ENCODE measurements around the gene STK16. TPM values are rescaled to one million over a fixed set of nuclear protein-coding genes. Genes with fewer than 3 reads are reported as not detected.
"Not testable (repeated sequence)": the region's sequence is repeated elsewhere in the genome, so short reads cannot be mapped to it uniquely, and the experiment has no call there.

Gene STK16
- total RNA-seq, 1 donor from 2014 or later = 30.0 TPM

- no peak for ATAC-seq
Measured at GRCh38 chr2:219246559-219246958, 1.3 kb downstream of the STK16 start.

GRCh38 chr2:219247678-219248642 is 2.7 kb downstream of the STK16 start:
- no peak for ATAC-seq

GRCh38 chr2:219248845-219249202 is 3.5 kb downstream of the STK16 start:
- ATAC-seq = no peak

GRCh38 chr2:219249203-219249980 is 4.1 kb downstream of the STK16 start:
- ATAC-seq = peak; percentile 79

GRCh38 chr2:219250049-219250781 is 4.9 kb downstream of the STK16 start:
- ATAC-seq = no peak

- ATAC-seq = no peak
Measured at GRCh38 chr2:219251656-219252055, 6.4 kb downstream of the STK16 start.

- peak; percentile 27 for ATAC-seq
Measured at GRCh38 chr2:219252084-219252483, 6.8 kb downstream of the STK16 start.

GRCh38 chr2:219252570-219252899 is 7.3 kb downstream of the STK16 start:
- ATAC-seq = no peak

- peak; percentile 6 for ATAC-seq
Measured at GRCh38 chr2:219252900-219253752, 7.8 kb downstream of the STK16 start, which contains the start of gene TUBA4B. Gene TUBA4B, plus strand, starts transcription at chr2:219253243. Its CDS starts 165 bp downstream, at chr2:219253408.

- ATAC-seq = peak; percentile 66
Measured at GRCh38 chr2:219253753-219254589, 8.7 kb downstream of the STK16 start, which contains the start of gene TUBA4A. Gene TUBA4A, minus strand, starts transcription at chr2:219253918. Its CDS starts 60 bp downstream, at chr2:219253858.

- no peak for ATAC-seq
Measured at GRCh38 chr2:219254590-219255201, 9.4 kb downstream of the STK16 start.

- ATAC-seq = not testable (repeated sequence)
Measured at GRCh38 chr2:219258942-219259341, 13.7 kb downstream of the STK16 start.

- no peak for ATAC-seq
Measured at GRCh38 chr2:219261024-219261855, 16.0 kb downstream of the STK16 start.

GRCh38 chr2:219266232-219266631 is 21.0 kb downstream of the STK16 start:
- ATAC-seq = no peak

- no peak for ATAC-seq
Measured at GRCh38 chr2:219266886-219267285, 21.6 kb downstream of the STK16 start.

GRCh38 chr2:219268294-219268693 is 23.0 kb downstream of the STK16 start:
- no peak for ATAC-seq

GRCh38 chr2:219269362-219270054 is 24.2 kb downstream of the STK16 start:
- ATAC-seq = no peak

GRCh38 chr2:219270055-219270372 is 24.7 kb downstream of the STK16 start:
- ATAC-seq = no peak

GRCh38 chr2:219271021-219271420 is 25.7 kb downstream of the STK16 start:
- ATAC-seq = no peak
